NCI-H2227 (cell line): ENCODE results near the gene CNTRL.
A peak's percentile ranks its signal among the peaks of the same experiment; 100 is the strongest.
"Not testable (repeated sequence)": the region's sequence is repeated elsewhere in the genome, so short reads cannot be mapped to it uniquely, and the experiment has no call there.

Source experiments
- DNase-seq: peaks from one replicate; lab custom pipeline; 2025; ENCODE audit not compliant: unreplicated experiment; lab: John Stamatoyannopoulos, UW

Gene CNTRL

GRCh38 chr9:121074370-121075250 lies at the start of gene CNTRL:
Gene CNTRL (plus strand): TSS chr9:121074955. CDS start chr9:121088327, 13,372 bp downstream.
- peak; percentile 93 for DNase-seq

GRCh38 chr9:121026260-121026691 lies 48.5 kb upstream of the CNTRL start:
- no peak for DNase-seq

GRCh38 chr9:121026768-121027167 lies 48.0 kb upstream of the CNTRL start:
- no peak for DNase-seq

- DNase-seq = not testable (repeated sequence)
Observed at GRCh38 chr9:121028285-121028684, 46.5 kb upstream of the CNTRL start.

GRCh38 chr9:121029469-121029868 lies 45.3 kb upstream of the CNTRL start:
- DNase-seq = no peak

GRCh38 chr9:121034529-121034928 lies 40.2 kb upstream of the CNTRL start:
- DNase-seq = no peak

GRCh38 chr9:121035717-121036116 lies 39.0 kb upstream of the CNTRL start:
- not testable (repeated sequence) for DNase-seq

- no peak for DNase-seq
Observed at GRCh38 chr9:121038362-121038761, 36.4 kb upstream of the CNTRL start.

- DNase-seq = no peak
Observed at GRCh38 chr9:121038804-121039203, 36.0 kb upstream of the CNTRL start.

- DNase-seq = no peak
Observed at GRCh38 chr9:121048175-121048574, 26.6 kb upstream of the CNTRL start.

GRCh38 chr9:121048618-121049017 lies 26.1 kb upstream of the CNTRL start:
- DNase-seq = no peak

- no peak for DNase-seq
Observed at GRCh38 chr9:121050128-121050988, 24.4 kb upstream of the CNTRL start, which contains the start of gene C5. Gene C5 (minus strand): TSS chr9:121050275. CDS start chr9:121050246, 29 bp downstream.

- no peak for DNase-seq
Observed at GRCh38 chr9:121053544-121053943, 21.2 kb upstream of the CNTRL start.

GRCh38 chr9:121055642-121056143 lies 19.1 kb upstream of the CNTRL start:
- no peak for DNase-seq

GRCh38 chr9:121057821-121058220 lies 16.9 kb upstream of the CNTRL start:
- no peak for DNase-seq

GRCh38 chr9:121059513-121059912 lies 15.2 kb upstream of the CNTRL start:
- DNase-seq = no peak

GRCh38 chr9:121059998-121060636 lies 14.6 kb upstream of the CNTRL start:
- DNase-seq = peak; percentile 69

GRCh38 chr9:121066850-121067249 lies 7.9 kb upstream of the CNTRL start:
- DNase-seq = no peak

GRCh38 chr9:121067640-121068039 lies 7.1 kb upstream of the CNTRL start:
- no peak for DNase-seq

GRCh38 chr9:121069396-121069795 lies 5.4 kb upstream of the CNTRL start:
- DNase-seq = no peak

- DNase-seq = no peak
Observed at GRCh38 chr9:121071370-121071755, 3.4 kb upstream of the CNTRL start.
